GM18526 (cell line): ENCODE measurements around the gene ACVR1.

Source experiments
- POLR2A ChIP-seq: IDR thresholded peaks from 3 replicates; pipeline ENCODE4 v1.6.1; 2011; ENCODE audit not compliant: insufficient read length; ENCODE audit errors: extremely low read depth

The ACVR1 gene

GRCh38 chr2:157746234-157746950 is 129.7 kb downstream of the ACVR1 start:
- TF ChIP-seq POLR2A, result no peak

GRCh38 chr2:157744571-157745076 is 131.5 kb downstream of the ACVR1 start:
- no peak for TF ChIP-seq POLR2A

- no peak for TF ChIP-seq POLR2A
Measured at GRCh38 chr2:157743051-157743450, 133.1 kb downstream of the ACVR1 start.

GRCh38 chr2:157741819-157742484 is 134.2 kb downstream of the ACVR1 start:
- TF ChIP-seq POLR2A, result no peak

DNA sequence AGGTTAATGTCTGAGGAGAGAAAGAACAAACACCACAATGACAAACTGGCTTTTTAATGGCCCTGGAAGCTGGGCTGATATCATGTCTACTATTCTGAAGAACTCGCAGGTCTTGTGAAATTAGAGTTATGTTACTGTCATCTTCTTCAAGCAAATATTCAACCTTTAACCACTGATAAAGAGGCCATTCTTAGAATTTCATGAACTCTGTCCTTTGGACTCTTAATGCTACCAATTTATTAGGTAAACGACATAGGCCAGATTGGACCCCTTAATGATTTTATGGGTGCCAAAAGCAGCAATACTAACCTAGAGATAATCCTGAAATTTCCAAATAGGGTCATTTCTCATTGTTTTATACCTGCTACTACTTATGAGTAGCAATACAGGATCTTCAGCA is 138.5 kb downstream of the ACVR1 start:
- TF ChIP-seq POLR2A, result no peak

DNA sequence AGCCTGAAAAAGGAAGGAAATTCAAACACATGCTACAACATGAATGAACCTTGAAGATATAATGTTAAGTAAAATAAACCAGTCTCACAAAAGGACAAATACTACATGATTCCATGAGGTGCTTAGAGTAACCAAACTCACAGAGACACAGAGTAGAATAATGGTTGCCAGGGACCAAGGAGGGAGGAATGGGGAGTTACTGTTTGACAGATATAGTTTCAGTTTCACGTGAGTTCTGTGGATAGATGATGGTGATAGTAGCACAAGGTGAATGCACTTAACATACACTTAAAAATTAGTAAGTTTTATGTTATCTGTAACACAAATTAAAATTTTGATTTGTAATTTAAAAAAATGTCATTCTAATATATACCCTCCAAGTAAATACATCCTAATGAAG is 140.6 kb downstream of the ACVR1 start:
- no peak for TF ChIP-seq POLR2A

- TF ChIP-seq POLR2A, result no peak
Measured at GRCh38 chr2:157733263-157733662, 142.9 kb downstream of the ACVR1 start.

DNA sequence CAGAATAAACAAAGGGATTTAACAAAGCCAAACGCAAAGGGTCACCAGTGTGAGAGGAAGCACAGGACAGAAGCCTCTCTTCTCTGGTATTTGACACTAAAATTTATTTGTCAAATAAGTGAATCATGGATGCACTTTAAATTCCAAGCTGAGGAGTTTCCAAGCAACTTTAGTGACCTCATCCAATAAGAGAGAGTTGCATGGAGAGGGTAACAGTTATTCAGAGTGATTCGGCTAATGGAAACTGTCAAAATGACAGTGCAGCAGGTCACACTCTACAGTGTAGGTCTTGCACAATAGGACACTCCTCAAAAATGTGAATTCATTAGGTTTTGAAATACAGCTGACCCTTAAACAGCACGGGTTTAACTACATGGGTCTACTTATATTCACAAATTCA is 143.5 kb downstream of the ACVR1 start:
- no peak for TF ChIP-seq POLR2A

GRCh38 chr2:157727693-157728092 is 148.4 kb downstream of the ACVR1 start:
- no peak for TF ChIP-seq POLR2A

DNA sequence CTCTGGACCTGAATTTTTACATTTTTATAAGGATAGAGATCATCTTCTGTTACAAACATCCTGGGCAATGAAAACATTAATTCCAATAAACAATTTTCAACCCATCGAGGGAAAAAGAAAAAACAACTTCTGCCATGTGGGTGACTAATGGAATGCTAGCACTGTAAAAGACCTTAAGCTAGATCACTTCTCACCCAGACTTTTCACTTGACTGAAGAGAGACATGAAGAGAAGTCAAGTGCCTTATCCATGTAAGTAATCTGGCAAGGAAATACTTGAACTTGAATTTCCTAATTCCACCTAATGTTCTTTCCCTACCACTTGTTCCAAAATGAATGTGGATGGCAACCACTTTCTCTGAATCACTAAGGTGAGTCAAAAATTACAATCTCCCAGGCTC is 149.2 kb downstream of the ACVR1 start:
- no peak for TF ChIP-seq POLR2A

GRCh38 chr2:157725846-157726245 is 150.3 kb downstream of the ACVR1 start:
- TF ChIP-seq POLR2A, result no peak

- no peak for TF ChIP-seq POLR2A
Measured at GRCh38 chr2:157722580-157723234, 153.4 kb downstream of the ACVR1 start.

DNA sequence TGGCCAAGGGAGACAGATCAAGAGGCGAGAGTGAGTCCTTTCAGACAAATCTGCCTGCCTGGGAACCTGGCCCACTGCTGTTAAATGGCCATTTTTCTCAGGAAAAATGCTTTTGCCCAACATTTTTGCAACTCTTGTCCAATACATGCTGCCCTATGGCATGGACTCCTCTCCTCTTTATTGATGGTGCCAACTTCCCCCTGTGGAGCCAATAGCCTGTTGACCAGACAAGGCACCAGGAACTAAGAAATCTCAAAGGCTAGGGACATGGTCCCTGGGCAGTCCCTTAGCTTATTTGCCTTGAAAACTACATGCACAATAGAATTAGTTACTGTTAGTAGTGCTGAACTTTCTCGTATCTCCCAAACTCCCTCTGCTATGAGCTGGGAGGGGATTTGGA is 155.6 kb downstream of the ACVR1 start:
- no peak for TF ChIP-seq POLR2A

- no peak for TF ChIP-seq POLR2A
Measured at GRCh38 chr2:157699806-157700205, 176.3 kb downstream of the ACVR1 start.

DNA sequence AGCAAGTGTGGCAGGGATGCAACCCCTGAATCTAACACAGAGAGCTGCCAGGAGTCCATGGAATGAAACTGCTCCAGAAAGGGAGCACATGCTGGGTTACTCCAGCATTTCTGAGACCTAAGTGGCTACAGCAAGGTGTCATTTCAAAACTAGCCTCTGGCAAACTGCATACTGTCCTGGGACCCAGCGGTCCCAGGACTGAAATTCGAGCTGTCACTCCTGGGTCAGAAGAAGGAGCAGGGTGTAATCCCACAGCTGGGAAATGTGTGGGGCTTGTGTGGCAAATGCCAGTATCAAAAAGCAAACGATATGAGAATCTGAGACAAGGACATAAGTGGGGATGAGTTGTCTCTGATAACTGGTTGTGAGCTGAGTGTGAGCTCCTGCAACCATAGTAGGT is 177.1 kb downstream of the ACVR1 start:
- no peak for TF ChIP-seq POLR2A

DNA sequence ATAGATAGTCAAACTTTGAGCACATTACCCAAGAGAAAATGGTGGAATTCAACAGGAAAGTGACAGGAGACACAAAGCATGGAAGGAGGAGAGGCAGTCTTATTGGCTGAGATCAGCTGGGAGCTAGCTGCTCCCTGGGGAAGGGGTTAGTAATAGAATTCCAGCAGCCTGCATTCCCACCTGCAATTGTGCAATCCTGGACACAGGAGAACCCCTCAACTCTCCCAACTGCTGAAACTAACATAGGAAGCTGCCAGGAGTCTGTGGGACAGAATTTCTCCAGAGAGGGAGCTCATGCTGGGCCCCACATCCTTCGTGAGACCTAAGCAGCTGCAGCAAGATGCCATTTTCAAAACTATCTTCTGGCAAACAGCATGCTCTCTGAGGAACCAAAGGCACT is 177.7 kb downstream of the ACVR1 start:
- TF ChIP-seq POLR2A, result no peak
